Activated T-cell treated with anti-CD3 and anti-CD28 coated beads, Interleukin-2, amount 50 U/mL, for 4 hours (primary cell): ENCODE measurements around the gene HMCN2. TPM values are rescaled to one million over a fixed set of nuclear protein-coding genes. Genes with fewer than 3 reads are reported as not detected.

Experiments
- ATAC-seq, 2 donors: fragments of 200-7000 bp; cut with Tn5 transposase; one replicate each; pipeline ENCODE4 v1.10.0; 2021
- DNase-seq: peaks from one replicate; pipeline ENCODE4 v3.0.0-alpha.2; 2020
- H3K27me3 Mint-ChIP-seq: one replicate; pipeline ENCODE4 v1.8.0; 2021; ENCODE audit warnings: low read depth, mixed read lengths
- H3K36me3 Mint-ChIP-seq: one replicate; pipeline ENCODE4 v1.8.0; 2022; ENCODE audit warnings: mixed read lengths; ENCODE audit not compliant: insufficient read depth
- H3K4me1 Mint-ChIP-seq: one replicate; pipeline ENCODE4 v1.8.0; 2021; ENCODE audit warnings: low read depth, mixed read lengths
- H3K4me3 Mint-ChIP-seq: one replicate; pipeline ENCODE4 v1.8.0; 2021; ENCODE audit warnings: mild to moderate bottlenecking, moderate library complexity, mixed read lengths
- H3K9me3 Mint-ChIP-seq: one replicate; pipeline ENCODE4 v1.8.0; 2021; ENCODE audit warnings: mixed read lengths
- total RNA-seq, 3 donors: library from RNA; stranded (reverse); gene quantifications; one replicate each; pipeline ENCODE4 v1.2.1, GENCODE V29; 2021

Gene HMCN2
- total RNA-seq, 3 donors from 2014 or later, result 0.03 to 0.05 TPM; not detected in 1

- H3K27me3 Mint-ChIP-seq, result no peaks in the 10 kb centered on the region
- H3K9me3 Mint-ChIP-seq, result no peaks in the 10 kb centered on the region
- no peaks in the 10 kb centered on the region for H3K4me1 Mint-ChIP-seq
- H3K36me3 Mint-ChIP-seq, result no peaks in the 10 kb centered on the region
- no peak overlapping the region for H3K4me3 Mint-ChIP-seq
- DNase-seq (no peak), ATAC-seq (no peak)
These were observed 81.5 kb downstream of the HMCN2 start for GRCh38 chr9:130347036-130347435.

- Mint-ChIP-seq H3K27me3 (no peaks in the 10 kb centered on the region), H3K4me3 (no peak overlapping the region), H3K36me3 (no peaks in the 10 kb centered on the region), H3K9me3 (no peaks in the 10 kb centered on the region), H3K4me1 (no peaks in the 10 kb centered on the region)
- DNase-seq (no peak), ATAC-seq (no peak)
These were observed 82.4 kb downstream of the HMCN2 start for GRCh38 chr9:130347931-130348330.

GRCh38 chr9:130348341-130348740 is 82.8 kb downstream of the HMCN2 start:
- no peaks in the 10 kb centered on the region for H3K36me3 Mint-ChIP-seq
- ATAC-seq, result no peak

GRCh38 chr9:130348881-130349280 is 83.3 kb downstream of the HMCN2 start:
- ATAC-seq, result no peak
- DNase-seq, result no peak
- Mint-ChIP-seq H3K36me3 (no peaks in the 10 kb centered on the region), H3K27me3 (no peaks in the 10 kb centered on the region), H3K4me1 (no peaks in the 10 kb centered on the region), H3K9me3 (no peaks in the 10 kb centered on the region), H3K4me3 (no peak overlapping the region)

More at GRCh38 chr9:130348341-130348740, 82.8 kb downstream of the HMCN2 start:
- H3K4me1 Mint-ChIP-seq, result no peaks in the 10 kb centered on the region
- H3K27me3 Mint-ChIP-seq, result no peaks in the 10 kb centered on the region
- H3K9me3 Mint-ChIP-seq, result no peaks in the 10 kb centered on the region
- no peak overlapping the region for H3K4me3 Mint-ChIP-seq
- DNase-seq, result no peak

- DNase-seq (no peak), ATAC-seq (no peak)
- H3K36me3 Mint-ChIP-seq, result no peaks in the 10 kb centered on the region
- no peaks in the 10 kb centered on the region for H3K4me1 Mint-ChIP-seq
- no peak overlapping the region for H3K4me3 Mint-ChIP-seq
- no peaks in the 10 kb centered on the region for H3K9me3 Mint-ChIP-seq
- H3K27me3 Mint-ChIP-seq, result no peaks in the 10 kb centered on the region
These were observed 83.8 kb downstream of the HMCN2 start for GRCh38 chr9:130349398-130349797.

DNA sequence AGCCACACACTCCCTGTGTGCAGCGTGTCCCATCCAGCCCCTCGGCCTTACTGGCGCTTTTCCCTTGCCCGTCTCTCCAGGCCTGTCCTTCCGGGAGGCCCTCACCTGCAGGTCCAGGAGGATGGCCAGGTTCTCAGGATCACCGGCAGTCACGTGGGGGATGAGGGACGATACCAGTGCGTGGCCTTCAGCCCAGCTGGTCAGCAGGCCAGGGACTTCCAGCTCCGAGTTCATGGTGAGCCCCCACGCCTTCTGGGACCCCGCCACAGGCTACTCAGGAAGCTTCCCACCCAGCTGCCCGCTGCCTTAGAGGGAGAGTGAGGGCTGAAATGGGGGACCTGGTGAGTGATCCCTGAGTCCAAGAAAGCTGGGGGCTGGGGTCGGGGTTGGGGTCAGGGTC is 85.8 kb downstream of the HMCN2 start:
- no peak for DNase-seq
- Mint-ChIP-seq H3K9me3 (no peaks in the 10 kb centered on the region), H3K27me3 (no peaks in the 10 kb centered on the region), H3K4me3 (no peak overlapping the region), H3K4me1 (no peaks in the 10 kb centered on the region), H3K36me3 (no peaks in the 10 kb centered on the region)
- no peak for ATAC-seq

GRCh38 chr9:130352081-130352480 is 86.5 kb downstream of the HMCN2 start:
- DNase-seq, result no peak
- Mint-ChIP-seq H3K27me3 (no peaks in the 10 kb centered on the region), H3K9me3 (no peaks in the 10 kb centered on the region), H3K4me3 (no peak overlapping the region), H3K36me3 (no peaks in the 10 kb centered on the region), H3K4me1 (no peaks in the 10 kb centered on the region)
- no peak for ATAC-seq

DNA sequence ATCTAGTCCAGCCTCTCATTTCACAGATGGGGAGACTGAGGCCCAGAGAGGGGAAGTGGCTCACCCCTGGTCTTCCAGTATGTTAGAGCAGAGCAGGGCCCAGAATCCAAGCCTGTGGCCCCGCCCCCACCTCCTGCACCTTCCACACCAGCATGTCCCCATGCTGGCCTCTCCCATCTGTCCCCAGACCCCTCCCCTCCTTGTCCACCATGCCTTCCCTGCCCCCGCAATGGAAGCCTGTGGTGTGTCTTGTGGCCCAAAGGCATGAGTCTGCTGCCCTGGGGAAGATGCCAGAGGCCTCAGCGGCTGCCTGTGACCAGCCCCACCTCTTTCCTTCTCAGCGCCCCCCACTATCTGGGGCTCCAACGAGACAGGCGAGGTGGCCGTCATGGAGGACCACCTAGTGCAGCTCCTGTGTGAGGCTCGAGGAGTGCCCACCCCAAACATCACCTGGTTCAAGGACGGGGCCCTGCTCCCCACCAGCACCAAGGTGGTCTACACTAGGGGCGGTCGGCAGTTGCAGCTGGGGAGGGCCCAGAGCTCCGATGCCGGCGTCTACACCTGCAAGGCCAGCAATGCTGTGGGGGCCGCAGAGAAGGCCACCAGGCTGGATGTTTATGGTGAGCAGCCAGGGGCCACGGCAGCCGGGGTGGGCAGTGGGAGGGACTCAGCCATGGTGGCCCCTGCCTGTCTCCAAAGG is 87.2 kb downstream of the HMCN2 start:
- ATAC-seq, result no peak
- DNase-seq, result no peak
- H3K36me3 Mint-ChIP-seq, result no peaks in the 10 kb centered on the region
- no peaks in the 10 kb centered on the region for H3K27me3 Mint-ChIP-seq
- H3K4me3 Mint-ChIP-seq, result no peak overlapping the region
- H3K4me1 Mint-ChIP-seq, result no peaks in the 10 kb centered on the region
- no peaks in the 10 kb centered on the region for H3K9me3 Mint-ChIP-seq

- Mint-ChIP-seq H3K4me3 (no peak overlapping the region), H3K27me3 (no peaks in the 10 kb centered on the region), H3K9me3 (no peaks in the 10 kb centered on the region), H3K4me1 (no peaks in the 10 kb centered on the region), H3K36me3 (no peaks in the 10 kb centered on the region)
- no peak for DNase-seq
- no peak for ATAC-seq
These were observed 88.8 kb downstream of the HMCN2 start for GRCh38 chr9:130354378-130354777.

GRCh38 chr9:130354806-130355205 is 89.2 kb downstream of the HMCN2 start:
- ATAC-seq, result no peak
- no peaks in the 10 kb centered on the region for H3K36me3 Mint-ChIP-seq
- no peaks in the 10 kb centered on the region for H3K27me3 Mint-ChIP-seq

DNA sequence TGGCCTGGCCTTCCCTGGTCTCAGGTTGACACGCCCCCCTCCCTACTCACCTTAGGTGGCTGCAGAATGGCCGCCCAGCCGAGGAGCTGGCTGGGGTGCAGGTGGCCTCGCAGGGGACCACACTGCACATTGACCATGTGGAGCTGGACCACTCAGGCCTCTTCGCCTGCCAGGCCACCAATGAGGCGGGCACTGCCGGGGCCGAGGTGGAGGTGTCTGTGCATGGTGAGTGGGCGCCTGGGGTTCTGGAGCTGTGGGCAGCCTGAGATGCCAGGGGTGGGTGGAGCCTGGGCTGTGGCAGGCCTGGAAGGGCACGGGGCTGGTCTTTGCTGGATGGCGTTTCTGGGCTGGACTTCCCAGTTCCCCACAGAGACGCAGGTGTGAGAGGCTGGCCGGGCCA is 90.5 kb downstream of the HMCN2 start:
- Mint-ChIP-seq H3K9me3 (no peaks in the 10 kb centered on the region), H3K36me3 (no peaks in the 10 kb centered on the region), H3K4me1 (no peaks in the 10 kb centered on the region), H3K4me3 (no peak overlapping the region), H3K27me3 (no peaks in the 10 kb centered on the region)
- no peak for ATAC-seq
- DNase-seq, result no peak

More at GRCh38 chr9:130354806-130355205, 89.2 kb downstream of the HMCN2 start:
- no peak for DNase-seq
- Mint-ChIP-seq H3K4me3 (no peak overlapping the region), H3K4me1 (no peaks in the 10 kb centered on the region), H3K9me3 (no peaks in the 10 kb centered on the region)

- no peaks in the 10 kb centered on the region for H3K4me1 Mint-ChIP-seq
These were observed 91.5 kb downstream of the HMCN2 start for GRCh38 chr9:130356877-130357584.

GRCh38 chr9:130358928-130359327 is 93.4 kb downstream of the HMCN2 start:
- no peaks in the 10 kb centered on the region for H3K9me3 Mint-ChIP-seq
- DNase-seq (no peak), ATAC-seq (no peak)
- H3K4me1 Mint-ChIP-seq, result no peaks in the 10 kb centered on the region
- no peaks in the 10 kb centered on the region for H3K36me3 Mint-ChIP-seq
- no peak overlapping the region for H3K4me3 Mint-ChIP-seq
- H3K27me3 Mint-ChIP-seq, result peaks cover under 1% of the 10 kb centered on the region

More at GRCh38 chr9:130356877-130357584, 91.5 kb downstream of the HMCN2 start:
- Mint-ChIP-seq H3K36me3 (no peaks in the 10 kb centered on the region), H3K27me3 (no peaks in the 10 kb centered on the region), H3K9me3 (no peaks in the 10 kb centered on the region), H3K4me3 (no peak overlapping the region)
- ATAC-seq, result no peak
- DNase-seq, result no peak

GRCh38 chr9:130359819-130360218 is 94.3 kb downstream of the HMCN2 start:
- Mint-ChIP-seq H3K9me3 (no peaks in the 10 kb centered on the region), H3K4me1 (no peaks in the 10 kb centered on the region), H3K27me3 (peaks cover 2% of the 10 kb centered on the region), H3K4me3 (no peak overlapping the region), H3K36me3 (no peaks in the 10 kb centered on the region)
- DNase-seq (no peak), ATAC-seq (no peak)

DNA sequence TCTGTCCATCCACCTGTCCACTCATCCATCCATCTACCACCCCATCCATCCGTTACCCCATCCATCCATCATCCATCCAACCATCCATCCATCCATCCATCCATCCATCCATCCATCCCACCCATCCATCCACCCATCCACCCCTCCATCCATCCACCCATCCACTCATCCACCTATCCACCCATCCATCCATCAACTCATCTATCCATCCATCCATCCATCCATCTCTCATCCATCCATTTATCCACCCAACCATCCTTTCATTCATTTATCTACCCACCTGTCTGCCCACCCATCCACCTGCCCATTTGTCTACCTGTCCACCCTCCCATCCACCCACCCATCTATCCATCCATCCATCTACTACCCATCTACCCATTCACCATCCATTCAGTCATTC is 95.1 kb downstream of the HMCN2 start:
- Mint-ChIP-seq H3K27me3 (peaks cover 5% of the 10 kb centered on the region), H3K4me1 (no peaks in the 10 kb centered on the region), H3K9me3 (no peaks in the 10 kb centered on the region), H3K36me3 (no peaks in the 10 kb centered on the region), H3K4me3 (no peak overlapping the region)
- DNase-seq (no peak), ATAC-seq (no peak)
